ENCODE measurements around the gene UNC50. TPM values are rescaled to one million over a fixed set of nuclear protein-coding genes. Genes with fewer than 3 reads are reported as not detected.
"Not testable (repeated sequence)": the region's sequence is repeated elsewhere in the genome, so short reads cannot be mapped to it uniquely, and the experiment has no call there.

Gene UNC50
- total and polyA plus RNA-seq, 2 donors from 2014 or later, result 53.2 to 58.0 TPM

DNA sequence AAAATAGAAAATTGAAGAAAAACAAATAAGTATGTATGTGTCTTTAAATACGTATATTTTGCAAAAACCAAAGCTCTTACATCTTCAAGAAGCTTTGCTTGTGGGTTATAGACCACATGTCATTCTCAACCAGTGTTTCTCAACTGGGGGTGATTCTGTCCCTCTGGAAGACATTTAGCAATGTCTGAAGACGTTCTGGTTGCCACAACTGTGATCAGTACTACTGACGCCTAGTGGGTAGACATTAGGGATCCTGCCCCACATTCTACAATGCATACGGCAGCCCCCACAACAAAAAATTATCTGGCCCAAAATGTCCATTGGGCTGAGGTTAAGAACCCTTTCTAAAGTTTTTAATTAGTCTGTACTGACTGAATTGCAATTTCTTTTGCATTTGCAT is 48.4 kb downstream of the UNC50 start:
- Histone ChIP-seq H3K36me3 (ENCODE audit: control insufficient read depth in 2 of 3, insufficient read depth in 3 of 3, low read length in 3 of 3) (peaks cover 0 to under 1% (median 0%) of the 10 kb centered on the region in 3 donors), H3K27ac (ENCODE audit: low read depth in 2 of 2, low read length in 2 of 2) (no peak overlapping the region), H3K9me3 (ENCODE audit: control insufficient read depth in 2 of 3, insufficient read depth in 1 of 3, low read length in 3 of 3) (no peaks in the 10 kb centered on the region), H3K4me3 (ENCODE audit: low read length in 3 of 3) (no peak overlapping the region), H3K9ac (ENCODE audit: low read length in 3 of 3) (no peak overlapping the region), H3K27me3 (ENCODE audit: control insufficient read depth, insufficient read depth, low read length) (no peaks in the 10 kb centered on the region), H3K4me1 (ENCODE audit: control insufficient read depth in 2 of 3, insufficient read depth in 2 of 3, low read depth in 1 of 3, low read length in 3 of 3) (no peaks in the 10 kb centered on the region)
- FAIRE-seq (no peak), DNase-seq (no peak)
- intact Hi-C loops (cut with DNase I), result no loop called here
- TF ChIP-seq, protein P1, sequence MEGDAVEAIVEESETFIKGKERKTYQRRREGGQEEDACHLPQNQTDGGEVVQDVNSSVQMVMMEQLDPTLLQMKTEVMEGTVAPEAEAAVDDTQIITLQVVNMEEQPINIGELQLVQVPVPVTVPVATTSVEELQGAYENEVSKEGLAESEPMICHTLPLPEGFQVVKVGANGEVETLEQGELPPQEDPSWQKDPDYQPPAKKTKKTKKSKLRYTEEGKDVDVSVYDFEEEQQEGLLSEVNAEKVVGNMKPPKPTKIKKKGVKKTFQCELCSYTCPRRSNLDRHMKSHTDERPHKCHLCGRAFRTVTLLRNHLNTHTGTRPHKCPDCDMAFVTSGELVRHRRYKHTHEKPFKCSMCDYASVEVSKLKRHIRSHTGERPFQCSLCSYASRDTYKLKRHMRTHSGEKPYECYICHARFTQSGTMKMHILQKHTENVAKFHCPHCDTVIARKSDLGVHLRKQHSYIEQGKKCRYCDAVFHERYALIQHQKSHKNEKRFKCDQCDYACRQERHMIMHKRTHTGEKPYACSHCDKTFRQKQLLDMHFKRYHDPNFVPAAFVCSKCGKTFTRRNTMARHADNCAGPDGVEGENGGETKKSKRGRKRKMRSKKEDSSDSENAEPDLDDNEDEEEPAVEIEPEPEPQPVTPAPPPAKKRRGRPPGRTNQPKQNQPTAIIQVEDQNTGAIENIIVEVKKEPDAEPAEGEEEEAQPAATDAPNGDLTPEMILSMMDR (IDR thresholded peaks at IDR 0.05; ENCODE audit: borderline replicate concordance, extremely low read depth, insufficient read depth), result no peak

DNA sequence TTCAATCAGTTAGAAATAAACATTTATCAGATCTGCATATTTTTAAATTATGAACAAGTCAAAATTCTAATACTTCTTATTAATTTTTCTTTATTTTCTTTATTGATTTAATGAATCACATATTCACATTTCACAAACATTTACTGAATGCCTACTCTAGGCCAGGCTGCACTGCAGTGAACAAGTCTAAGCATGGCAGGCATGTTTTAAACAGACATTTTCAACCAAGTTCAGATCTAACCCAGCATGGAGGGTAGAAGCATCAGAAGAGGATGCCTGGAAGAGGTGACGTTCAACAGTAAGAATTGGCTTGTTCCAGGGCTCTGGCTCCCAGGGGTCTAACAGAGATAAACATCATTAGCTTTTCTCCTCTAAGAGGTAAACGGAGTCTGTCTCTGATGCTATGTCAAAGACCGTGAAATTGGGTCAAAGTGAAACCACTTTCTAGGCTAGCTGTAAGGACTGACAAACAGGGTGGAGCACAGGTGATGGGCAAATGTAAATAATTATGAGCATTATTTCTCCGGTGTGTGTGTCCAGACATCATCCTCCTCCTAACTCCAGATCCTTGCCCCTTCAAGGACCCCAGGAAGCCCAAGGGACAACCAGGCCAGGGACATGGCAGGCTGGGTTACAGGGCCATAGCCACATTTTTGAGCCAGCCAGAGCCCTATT is 50.6 kb downstream of the UNC50 start:
- Histone ChIP-seq H3K4me1 (ENCODE audit: control insufficient read depth in 2 of 3, insufficient read depth in 2 of 3, low read depth in 1 of 3, low read length in 3 of 3) (no peaks in the 10 kb centered on the region), H3K36me3 (ENCODE audit: control insufficient read depth in 2 of 3, insufficient read depth in 3 of 3, low read length in 3 of 3) (peaks cover 0 to 3% (median 0%) of the 10 kb centered on the region in 3 donors), H3K9me3 (ENCODE audit: control insufficient read depth in 2 of 3, insufficient read depth in 1 of 3, low read length in 3 of 3) (no peaks in the 10 kb centered on the region), H3K4me3 (ENCODE audit: low read length in 3 of 3) (no peak overlapping the region), H3K27me3 (ENCODE audit: control insufficient read depth, insufficient read depth, low read length) (no peaks in the 10 kb centered on the region), H3K27ac (ENCODE audit: low read depth in 2 of 2, low read length in 2 of 2) (no peak overlapping the region), H3K9ac (ENCODE audit: low read length in 3 of 3) (no peak overlapping the region)
- TF ChIP-seq, protein P1 (IDR thresholded peaks at IDR 0.05; ENCODE audit: borderline replicate concordance, extremely low read depth, insufficient read depth), result no peak
- FAIRE-seq (no peak), DNase-seq (no peak)
- intact Hi-C loops (cut with DNase I), result no loop called here

DNA sequence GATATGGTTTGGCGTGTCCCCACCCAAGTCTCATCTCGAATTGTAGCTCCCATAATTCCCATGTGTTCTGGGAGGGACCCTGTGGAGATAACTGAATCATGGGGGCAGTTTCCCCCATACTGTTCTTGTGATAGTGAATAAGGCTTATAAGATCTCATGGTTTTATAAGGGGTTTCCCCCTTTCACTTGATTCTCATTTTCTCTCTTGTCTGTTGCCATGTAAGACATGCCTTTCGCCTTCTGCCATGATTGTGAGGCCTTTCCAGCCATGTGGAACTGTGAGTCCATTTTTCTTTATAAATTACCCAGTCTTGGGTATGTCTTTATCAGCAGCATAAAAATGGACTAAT is 51.1 kb downstream of the UNC50 start:
- H3K9ac ChIP-seq (ENCODE audit: low read length in 3 of 3); H3K4me1 ChIP-seq (ENCODE audit: control insufficient read depth in 2 of 3, insufficient read depth in 2 of 3, low read depth in 1 of 3, low read length in 3 of 3); H3K9me3 ChIP-seq (ENCODE audit: control insufficient read depth in 2 of 3, insufficient read depth in 1 of 3, low read length in 3 of 3); H3K4me3 ChIP-seq (ENCODE audit: low read length in 3 of 3); H3K27ac ChIP-seq (ENCODE audit: low read depth in 2 of 2, low read length in 2 of 2); intact Hi-C loops (cut with DNase I); DNase-seq; H3K27me3 ChIP-seq (ENCODE audit: control insufficient read depth, insufficient read depth, low read length); H3K36me3 ChIP-seq (ENCODE audit: control insufficient read depth in 2 of 3, insufficient read depth in 3 of 3, low read length in 3 of 3); FAIRE-seq: not testable (repeated sequence)

DNA sequence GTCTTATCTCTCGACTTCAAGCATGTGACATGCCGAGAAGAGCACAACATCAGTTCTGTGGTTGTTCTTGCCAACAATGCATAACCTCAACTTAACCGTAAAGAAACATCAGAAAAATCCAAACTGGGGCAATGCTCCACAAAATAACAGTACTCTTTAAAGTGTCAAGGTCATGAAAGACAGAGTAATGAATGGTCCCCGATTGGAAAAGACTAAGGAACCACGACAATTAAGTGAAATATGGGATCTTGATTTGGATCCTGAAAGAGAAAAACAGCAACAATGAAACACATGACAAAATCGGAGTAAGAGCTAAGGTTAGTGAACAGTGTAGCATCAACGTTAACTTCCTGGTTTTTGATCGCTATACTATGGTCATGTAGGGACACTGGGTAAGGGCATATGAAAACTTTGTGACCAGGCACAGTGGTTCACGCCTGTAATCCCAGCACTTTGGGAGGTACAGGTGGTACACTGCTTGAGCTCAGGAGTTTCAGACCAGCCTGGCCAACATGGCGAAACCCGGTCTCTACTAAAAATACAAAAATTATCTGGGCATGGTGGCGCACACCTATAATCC is 55.2 kb downstream of the UNC50 start:
- no peak for DNase-seq
- no peak for FAIRE-seq
- Histone ChIP-seq H3K4me1 (ENCODE audit: control insufficient read depth in 2 of 3, insufficient read depth in 2 of 3, low read depth in 1 of 3, low read length in 3 of 3) (no peaks in the 10 kb centered on the region), H3K4me3 (ENCODE audit: low read length in 3 of 3) (no peak overlapping the region), H3K9me3 (ENCODE audit: control insufficient read depth in 2 of 3, insufficient read depth in 1 of 3, low read length in 3 of 3) (no peaks in the 10 kb centered on the region), H3K27me3 (ENCODE audit: control insufficient read depth, insufficient read depth, low read length) (no peaks in the 10 kb centered on the region), H3K27ac (ENCODE audit: low read depth in 2 of 2, low read length in 2 of 2) (no peak overlapping the region), H3K36me3 (ENCODE audit: control insufficient read depth in 2 of 3, insufficient read depth in 3 of 3, low read length in 3 of 3) (peaks cover 0 to 3% (median 0%) of the 10 kb centered on the region in 3 donors), H3K9ac (ENCODE audit: low read length in 3 of 3) (no peak overlapping the region)
- TF ChIP-seq, protein P1 (IDR thresholded peaks at IDR 0.05; ENCODE audit: borderline replicate concordance, extremely low read depth, insufficient read depth), result no peak
- intact Hi-C loops (cut with DNase I), result no loop called here

Measured in kidney (tissue), 14 donors.